ENCODE measurements around the gene TMEM117.

DNA sequence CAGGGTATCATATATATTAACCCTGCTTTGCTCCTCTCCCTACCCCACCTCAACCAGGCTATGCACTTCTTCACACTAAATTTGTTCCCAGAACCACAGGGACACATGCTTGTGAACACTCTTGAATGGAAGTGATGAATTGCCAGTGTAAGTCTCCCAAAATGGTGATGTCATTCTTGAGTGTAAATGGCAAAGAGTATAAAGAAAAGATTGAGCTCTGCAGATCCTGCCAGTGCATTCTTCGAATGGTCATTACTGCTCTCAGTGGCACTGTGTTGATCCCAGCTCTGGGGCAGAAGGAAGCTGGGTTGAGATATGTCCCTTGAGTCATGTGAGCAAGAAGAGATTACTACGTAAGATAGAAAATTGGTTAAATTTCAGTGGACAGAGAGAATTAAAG, 313.1 kb downstream of the TMEM117 start:
- TF ChIP-seq EP300 (IDR thresholded peaks at IDR 0.05) (no peak), POLR2A (IDR thresholded peaks at IDR 0.05) (no peak), POLR2AphosphoS5 (IDR thresholded peaks at IDR 0.05) (no peak)
- TF ChIP-seq, protein P1, sequence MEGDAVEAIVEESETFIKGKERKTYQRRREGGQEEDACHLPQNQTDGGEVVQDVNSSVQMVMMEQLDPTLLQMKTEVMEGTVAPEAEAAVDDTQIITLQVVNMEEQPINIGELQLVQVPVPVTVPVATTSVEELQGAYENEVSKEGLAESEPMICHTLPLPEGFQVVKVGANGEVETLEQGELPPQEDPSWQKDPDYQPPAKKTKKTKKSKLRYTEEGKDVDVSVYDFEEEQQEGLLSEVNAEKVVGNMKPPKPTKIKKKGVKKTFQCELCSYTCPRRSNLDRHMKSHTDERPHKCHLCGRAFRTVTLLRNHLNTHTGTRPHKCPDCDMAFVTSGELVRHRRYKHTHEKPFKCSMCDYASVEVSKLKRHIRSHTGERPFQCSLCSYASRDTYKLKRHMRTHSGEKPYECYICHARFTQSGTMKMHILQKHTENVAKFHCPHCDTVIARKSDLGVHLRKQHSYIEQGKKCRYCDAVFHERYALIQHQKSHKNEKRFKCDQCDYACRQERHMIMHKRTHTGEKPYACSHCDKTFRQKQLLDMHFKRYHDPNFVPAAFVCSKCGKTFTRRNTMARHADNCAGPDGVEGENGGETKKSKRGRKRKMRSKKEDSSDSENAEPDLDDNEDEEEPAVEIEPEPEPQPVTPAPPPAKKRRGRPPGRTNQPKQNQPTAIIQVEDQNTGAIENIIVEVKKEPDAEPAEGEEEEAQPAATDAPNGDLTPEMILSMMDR (IDR thresholded peaks at IDR 0.05) = no peak
